ENCODE measurements around the gene TUSC7. TPM values are rescaled to one million over a fixed set of nuclear protein-coding genes. Genes with fewer than 3 reads are reported as not detected.

Gene TUSC7
- total RNA-seq, 1 donor from 2014 or later = not detected

DNA sequence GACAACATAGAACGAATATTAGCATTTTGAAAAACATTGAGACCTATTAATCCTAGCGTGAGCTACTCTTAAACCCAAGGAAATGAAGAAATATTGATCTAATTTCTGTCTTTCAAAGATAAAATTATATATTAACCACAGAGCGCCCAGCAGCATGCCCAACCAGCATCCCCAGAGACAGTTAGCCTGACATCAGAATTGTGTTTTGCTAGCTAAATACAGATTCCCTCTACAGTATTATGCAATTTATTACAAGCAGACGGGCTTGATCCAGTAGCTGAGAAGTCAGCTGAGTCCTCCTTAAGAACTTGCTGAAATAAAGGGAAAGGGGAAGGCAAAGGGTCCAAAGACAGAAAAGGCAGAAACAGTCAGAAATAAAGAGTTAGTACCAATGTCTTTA lies 7.2 kb upstream of the TUSC7 start:
- H3K4me3 Mint-ChIP-seq (ENCODE audit: unreplicated experiment) = no peak overlapping the region
- no peaks in the 10 kb centered on the region for H3K36me3 Mint-ChIP-seq (ENCODE audit: low read depth, unreplicated experiment)
- TF ChIP-seq, protein P1, sequence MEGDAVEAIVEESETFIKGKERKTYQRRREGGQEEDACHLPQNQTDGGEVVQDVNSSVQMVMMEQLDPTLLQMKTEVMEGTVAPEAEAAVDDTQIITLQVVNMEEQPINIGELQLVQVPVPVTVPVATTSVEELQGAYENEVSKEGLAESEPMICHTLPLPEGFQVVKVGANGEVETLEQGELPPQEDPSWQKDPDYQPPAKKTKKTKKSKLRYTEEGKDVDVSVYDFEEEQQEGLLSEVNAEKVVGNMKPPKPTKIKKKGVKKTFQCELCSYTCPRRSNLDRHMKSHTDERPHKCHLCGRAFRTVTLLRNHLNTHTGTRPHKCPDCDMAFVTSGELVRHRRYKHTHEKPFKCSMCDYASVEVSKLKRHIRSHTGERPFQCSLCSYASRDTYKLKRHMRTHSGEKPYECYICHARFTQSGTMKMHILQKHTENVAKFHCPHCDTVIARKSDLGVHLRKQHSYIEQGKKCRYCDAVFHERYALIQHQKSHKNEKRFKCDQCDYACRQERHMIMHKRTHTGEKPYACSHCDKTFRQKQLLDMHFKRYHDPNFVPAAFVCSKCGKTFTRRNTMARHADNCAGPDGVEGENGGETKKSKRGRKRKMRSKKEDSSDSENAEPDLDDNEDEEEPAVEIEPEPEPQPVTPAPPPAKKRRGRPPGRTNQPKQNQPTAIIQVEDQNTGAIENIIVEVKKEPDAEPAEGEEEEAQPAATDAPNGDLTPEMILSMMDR (IDR thresholded peaks at IDR 0.05; ENCODE audit: unreplicated experiment) = no peak
- no peak for DNase-seq (ENCODE audit: low spot score)
- peaks cover 2% of the 10 kb centered on the region for H3K4me1 Mint-ChIP-seq (ENCODE audit: unreplicated experiment)
- H3K27ac Mint-ChIP-seq (ENCODE audit: unreplicated experiment) = no peak overlapping the region
- no peaks in the 10 kb centered on the region for H3K9me3 Mint-ChIP-seq (ENCODE audit: unreplicated experiment)
- peaks cover 1% of the 10 kb centered on the region for H3K27me3 Mint-ChIP-seq (ENCODE audit: unreplicated experiment)

DNA sequence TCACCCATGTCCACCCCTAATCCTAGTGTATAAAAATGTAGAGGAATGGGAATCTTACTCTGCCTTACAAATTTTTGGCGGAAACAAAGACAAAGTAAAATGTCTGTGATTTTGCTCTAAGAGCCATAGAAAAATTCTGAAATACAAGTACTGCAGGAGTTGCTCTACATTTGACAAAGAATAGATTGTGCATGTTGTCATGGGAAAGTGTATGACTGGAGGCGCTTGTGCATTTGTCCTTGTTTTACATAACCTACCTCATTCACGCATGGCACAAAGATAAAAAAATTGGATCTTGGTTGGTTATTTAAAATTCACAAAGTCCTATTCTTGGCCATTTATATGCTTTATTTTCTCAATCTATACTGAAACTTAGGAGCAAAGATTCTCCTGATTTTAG lies 2.0 kb upstream of the TUSC7 start:
- no peaks in the 10 kb centered on the region for H3K9me3 Mint-ChIP-seq (ENCODE audit: unreplicated experiment)
- no peak overlapping the region for H3K27ac Mint-ChIP-seq (ENCODE audit: unreplicated experiment)

DNA sequence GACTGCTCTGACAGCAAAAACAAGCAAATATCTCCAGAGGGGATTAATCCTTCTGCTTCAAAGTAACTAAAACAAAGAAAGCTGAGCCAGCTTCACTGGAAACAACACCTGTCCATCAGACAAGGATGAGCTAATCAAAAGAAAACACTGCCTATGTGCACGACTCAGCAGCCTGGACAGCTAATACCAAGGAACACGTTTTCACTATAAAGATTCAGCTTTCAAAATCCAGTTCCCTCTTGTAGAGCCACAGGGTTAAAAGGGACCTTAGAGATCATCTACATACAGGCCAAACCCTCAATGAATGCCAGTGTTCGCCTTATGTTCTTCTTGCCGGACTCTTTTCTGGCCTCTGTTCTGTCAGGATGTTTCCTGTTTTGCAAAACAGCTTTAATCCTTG lies 6.9 kb downstream of the TUSC7 start:
- no peak for DNase-seq (ENCODE audit: low spot score)
- H3K27ac Mint-ChIP-seq (ENCODE audit: unreplicated experiment) = no peak overlapping the region
- no peaks in the 10 kb centered on the region for H3K36me3 Mint-ChIP-seq (ENCODE audit: low read depth, unreplicated experiment)
- TF ChIP-seq, protein P1 (IDR thresholded peaks at IDR 0.05; ENCODE audit: unreplicated experiment) = no peak
- no peaks in the 10 kb centered on the region for H3K9me3 Mint-ChIP-seq (ENCODE audit: unreplicated experiment)
- no peak overlapping the region for H3K4me3 Mint-ChIP-seq (ENCODE audit: unreplicated experiment)
- H3K4me1 Mint-ChIP-seq (ENCODE audit: unreplicated experiment) = peaks cover 20% of the 10 kb centered on the region
- H3K27me3 Mint-ChIP-seq (ENCODE audit: unreplicated experiment) = no peaks in the 10 kb centered on the region

More for the DNA sequence above, 2.0 kb upstream of the TUSC7 start:
- Mint-ChIP-seq H3K27me3 (ENCODE audit: unreplicated experiment) (no peaks in the 10 kb centered on the region), H3K4me3 (ENCODE audit: unreplicated experiment) (no peak overlapping the region), H3K4me1 (ENCODE audit: unreplicated experiment) (peaks cover 2% of the 10 kb centered on the region), H3K36me3 (ENCODE audit: low read depth, unreplicated experiment) (no peaks in the 10 kb centered on the region)
- no peak for DNase-seq (ENCODE audit: low spot score)
- TF ChIP-seq, protein P1 (IDR thresholded peaks at IDR 0.05; ENCODE audit: unreplicated experiment) = no peak

DNA sequence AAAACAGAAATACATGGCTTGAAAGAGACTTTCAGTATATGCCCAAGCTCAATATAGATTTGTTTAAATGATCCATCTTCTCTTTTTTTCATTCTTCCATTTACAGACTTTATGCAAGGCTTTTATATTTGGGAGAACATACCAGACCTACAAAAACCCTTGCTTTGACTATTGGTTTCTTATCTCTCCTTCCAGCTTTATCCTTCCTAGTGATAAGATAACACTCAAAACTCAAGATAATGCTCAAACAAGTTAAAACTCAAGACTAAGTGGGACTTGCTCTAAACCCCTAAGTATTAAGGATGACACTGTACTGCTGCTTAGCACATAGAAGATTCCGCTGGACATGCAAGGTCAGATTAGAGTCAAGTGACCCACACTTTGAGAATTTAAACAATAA lies 8.0 kb downstream of the TUSC7 start:
- H3K27ac Mint-ChIP-seq (ENCODE audit: unreplicated experiment) = no peak overlapping the region
- H3K4me1 Mint-ChIP-seq (ENCODE audit: unreplicated experiment) = peaks cover 20% of the 10 kb centered on the region

DNA sequence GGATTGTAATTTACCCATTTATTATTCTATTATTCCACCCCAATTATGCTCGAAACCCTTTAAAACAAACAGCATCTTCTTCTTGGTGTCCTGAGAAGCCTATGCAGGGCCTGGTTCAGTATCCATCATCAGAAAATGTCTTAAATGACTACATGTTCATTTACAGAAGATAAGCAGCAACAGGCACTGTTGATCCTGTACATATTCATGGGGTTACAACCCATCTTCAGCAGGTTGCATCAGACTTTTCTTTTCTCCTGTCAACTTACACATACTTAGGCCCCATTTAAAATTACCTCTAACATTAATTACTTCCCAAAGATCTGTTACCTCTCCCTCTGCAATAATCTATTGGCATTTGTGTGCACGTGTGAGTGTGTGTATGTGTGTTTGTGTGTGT lies 18.9 kb downstream of the TUSC7 start:
- TF ChIP-seq, protein P1 (IDR thresholded peaks at IDR 0.05; ENCODE audit: unreplicated experiment) = no peak
- DNase-seq (ENCODE audit: low spot score) = no peak
- H3K27ac Mint-ChIP-seq (ENCODE audit: unreplicated experiment) = no peak overlapping the region
- H3K9me3 Mint-ChIP-seq (ENCODE audit: unreplicated experiment) = no peaks in the 10 kb centered on the region
- H3K36me3 Mint-ChIP-seq (ENCODE audit: low read depth, unreplicated experiment) = no peaks in the 10 kb centered on the region
- no peak overlapping the region for H3K4me3 Mint-ChIP-seq (ENCODE audit: unreplicated experiment)
- H3K27me3 Mint-ChIP-seq (ENCODE audit: unreplicated experiment) = peaks cover 3% of the 10 kb centered on the region
- H3K4me1 Mint-ChIP-seq (ENCODE audit: unreplicated experiment) = peaks cover 4% of the 10 kb centered on the region

More for the DNA sequence above, 8.0 kb downstream of the TUSC7 start:
- H3K36me3 Mint-ChIP-seq (ENCODE audit: low read depth, unreplicated experiment) = no peaks in the 10 kb centered on the region
- DNase-seq (ENCODE audit: low spot score) = no peak
- H3K4me3 Mint-ChIP-seq (ENCODE audit: unreplicated experiment) = no peak overlapping the region
- no peaks in the 10 kb centered on the region for H3K9me3 Mint-ChIP-seq (ENCODE audit: unreplicated experiment)
- TF ChIP-seq, protein P1 (IDR thresholded peaks at IDR 0.05; ENCODE audit: unreplicated experiment) = no peak
- H3K27me3 Mint-ChIP-seq (ENCODE audit: unreplicated experiment) = no peaks in the 10 kb centered on the region
